NT2/D1 (cell line): ENCODE measurements around the gene OR5T3.

Experiments
- SUZ12 ChIP-seq: IDR thresholded peaks from 2 replicates; pipeline ENCODE4 v1.6.1; 2011; ENCODE audit not compliant: insufficient read length, insufficient read depth; ENCODE audit errors: extremely low read depth
- ZNF274 ChIP-seq: IDR thresholded peaks from 2 replicates; pipeline ENCODE4 v1.6.1; 2011; ENCODE audit warnings: mild to moderate bottlenecking, low read depth, low read length

- no peak for TF ChIP-seq SUZ12
- no peak for TF ChIP-seq ZNF274
These were observed 37.5 kb upstream of the OR5T3 start for GRCh38 chr11:56214537-56214936.
